Mucosa of stomach (tissue), 1 donor: ENCODE data around the gene GID8.

Experiments
- H3K27me3 ChIP-seq: one replicate; pipeline ENCODE4 v1.7.0; 2013; ENCODE audit warnings: mild to moderate bottlenecking, low read length; ENCODE audit not compliant: control insufficient read depth, insufficient read depth
- H3K36me3 ChIP-seq: one replicate; pipeline ENCODE4 v1.7.0; 2013; ENCODE audit warnings: low read length; ENCODE audit not compliant: control insufficient read depth, insufficient read depth
- H3K4me1 ChIP-seq: one replicate; pipeline ENCODE4 v1.7.0; 2013; ENCODE audit warnings: mild to moderate bottlenecking, low read length; ENCODE audit not compliant: control insufficient read depth, insufficient read depth
- H3K4me3 ChIP-seq: one replicate; pipeline ENCODE4 v1.7.0; 2013; ENCODE audit warnings: low read length
- H3K9ac ChIP-seq: one replicate; pipeline ENCODE4 v1.7.0; 2013; ENCODE audit warnings: mild to moderate bottlenecking, low read length, moderate library complexity
- H3K9me3 ChIP-seq: one replicate; pipeline ENCODE4 v1.7.0; 2013; ENCODE audit warnings: mild to moderate bottlenecking, low read length, moderate library complexity; ENCODE audit not compliant: control insufficient read depth
- donor health status: Pancreatic carcinoma.

The GID8 gene

DNA sequence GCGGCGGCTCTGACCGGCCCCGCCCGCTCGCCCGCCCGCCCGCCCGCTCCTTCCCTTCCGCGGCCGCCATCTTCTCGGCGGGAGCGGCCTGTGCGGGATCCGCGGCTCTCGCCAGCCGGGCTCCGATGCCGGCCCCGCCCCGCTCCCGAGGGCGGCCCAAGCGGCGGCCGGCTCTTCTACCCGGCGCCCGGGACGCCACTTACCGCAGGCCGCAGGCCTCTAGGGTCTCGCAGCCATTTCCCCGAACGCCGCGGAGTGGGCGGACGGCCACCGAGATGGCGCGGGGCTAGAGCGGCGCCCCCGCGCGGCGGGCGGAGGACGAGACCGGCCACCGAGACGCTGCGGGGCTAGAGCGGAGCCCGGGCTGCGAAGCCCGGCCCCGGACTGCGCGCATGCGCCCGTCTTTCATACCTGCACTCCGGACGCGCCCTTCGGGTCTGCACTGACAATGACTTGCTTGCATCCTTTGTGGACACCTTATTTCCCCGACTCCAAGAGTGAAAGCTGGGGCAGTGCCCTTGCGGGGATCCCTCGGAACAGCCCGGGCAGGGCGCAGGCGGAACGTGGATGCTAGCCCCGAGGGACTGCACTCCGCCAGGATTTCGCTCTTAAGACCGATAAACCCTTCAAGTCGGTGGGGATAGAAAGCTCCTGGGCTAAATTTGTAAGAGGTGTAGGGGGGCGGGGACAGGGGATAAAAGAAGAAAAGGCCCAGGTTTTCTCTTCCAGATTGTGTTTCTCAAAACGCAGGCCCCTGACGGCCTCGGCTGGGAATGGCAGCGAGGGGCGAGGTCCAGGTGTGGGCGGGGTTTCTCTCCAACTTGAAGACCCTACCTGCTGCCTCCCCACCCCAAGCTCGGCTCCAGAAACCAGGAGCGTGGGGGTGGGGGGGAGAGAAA, 11.5 kb upstream of the GID8 start, which contains the start of gene DIDO1:
DIDO1 (minus strand) TSS at position 277 of the 899 bp plus-strand sequence.
- H3K36me3 ChIP-seq, result no peaks in the 10 kb centered on the region
- H3K4me1 ChIP-seq, result peaks cover 48% of the 10 kb centered on the region
- H3K9ac ChIP-seq, result peak within 1 kb of the TSS; percentile 93
- H3K9me3 ChIP-seq, result no peaks in the 10 kb centered on the region
- peak within 1 kb of the TSS; percentile 60 for H3K4me3 ChIP-seq
- no peaks in the 10 kb centered on the region for H3K27me3 ChIP-seq

DNA sequence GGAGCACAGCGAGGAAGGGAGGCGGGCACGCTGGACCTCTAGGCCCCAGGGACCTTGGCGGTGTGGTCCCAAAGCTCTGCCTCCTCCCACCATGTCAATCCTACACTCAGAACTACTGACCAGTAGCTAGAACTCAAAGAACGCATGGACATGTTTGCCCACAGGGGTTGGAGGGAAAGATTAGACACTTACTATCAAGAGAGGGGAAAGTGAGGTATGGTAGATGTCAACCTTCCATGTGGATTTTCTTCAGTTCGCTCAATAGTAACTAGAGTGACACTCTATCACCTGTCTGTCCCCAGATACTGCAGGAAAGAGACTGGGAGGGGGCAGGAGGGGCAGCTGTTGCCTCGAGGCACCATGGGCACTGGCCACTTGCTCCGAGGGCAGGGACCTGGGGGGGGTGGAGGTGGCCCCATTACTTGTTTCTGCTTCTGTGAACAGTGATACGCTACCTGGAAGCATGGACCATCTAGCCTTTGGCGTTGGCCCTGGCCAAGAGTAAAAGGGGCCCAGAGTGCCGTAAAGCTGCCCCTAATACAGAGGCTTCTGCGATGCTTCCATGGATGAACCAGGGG, 10.7 kb upstream of the GID8 start:
- Histone ChIP-seq H3K4me1 (peaks cover 46% of the 10 kb centered on the region), H3K9me3 (no peaks in the 10 kb centered on the region), H3K36me3 (no peaks in the 10 kb centered on the region), H3K27me3 (no peaks in the 10 kb centered on the region), H3K4me3 (peak overlapping the region; percentile 53), H3K9ac (peak overlapping the region; percentile 93)

DNA sequence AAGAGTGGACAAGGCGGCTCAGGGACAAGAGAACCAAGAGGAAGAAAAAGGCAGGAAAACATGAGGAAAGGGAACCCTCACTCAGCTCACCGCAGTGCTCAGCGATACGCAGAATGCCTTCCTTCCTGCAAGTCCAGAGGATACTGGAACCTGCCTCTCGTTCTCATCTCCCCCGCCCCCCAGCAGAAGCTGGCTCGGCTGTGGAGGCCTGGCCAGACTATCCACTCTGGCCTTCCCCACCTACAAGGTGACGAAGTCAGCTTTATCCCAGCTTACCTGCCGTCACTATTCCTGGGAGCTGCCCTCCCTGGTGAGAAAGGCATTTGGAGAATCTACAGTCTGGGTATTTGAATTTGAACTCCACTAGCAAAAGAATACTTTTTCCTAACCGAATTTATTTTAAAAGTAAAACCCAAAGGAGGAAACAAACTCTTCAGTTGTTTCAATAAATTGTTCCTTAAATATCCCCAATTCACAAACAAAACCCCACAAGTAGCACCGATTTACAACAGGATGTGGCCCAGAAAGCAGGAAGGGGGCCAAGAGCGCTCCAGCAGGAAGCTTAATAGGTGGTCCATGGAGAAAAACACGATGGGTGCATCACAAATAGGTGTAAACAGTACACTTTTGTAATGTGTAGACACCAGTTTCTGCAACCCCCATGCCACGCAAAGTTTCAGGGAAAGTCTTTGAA, 9.6 kb upstream of the GID8 start:
- Histone ChIP-seq H3K9me3 (no peaks in the 10 kb centered on the region), H3K36me3 (no peaks in the 10 kb centered on the region), H3K4me1 (peaks cover 34% of the 10 kb centered on the region), H3K9ac (peak overlapping the region; percentile 68), H3K4me3 (peak overlapping the region; percentile 33), H3K27me3 (no peaks in the 10 kb centered on the region)

DNA sequence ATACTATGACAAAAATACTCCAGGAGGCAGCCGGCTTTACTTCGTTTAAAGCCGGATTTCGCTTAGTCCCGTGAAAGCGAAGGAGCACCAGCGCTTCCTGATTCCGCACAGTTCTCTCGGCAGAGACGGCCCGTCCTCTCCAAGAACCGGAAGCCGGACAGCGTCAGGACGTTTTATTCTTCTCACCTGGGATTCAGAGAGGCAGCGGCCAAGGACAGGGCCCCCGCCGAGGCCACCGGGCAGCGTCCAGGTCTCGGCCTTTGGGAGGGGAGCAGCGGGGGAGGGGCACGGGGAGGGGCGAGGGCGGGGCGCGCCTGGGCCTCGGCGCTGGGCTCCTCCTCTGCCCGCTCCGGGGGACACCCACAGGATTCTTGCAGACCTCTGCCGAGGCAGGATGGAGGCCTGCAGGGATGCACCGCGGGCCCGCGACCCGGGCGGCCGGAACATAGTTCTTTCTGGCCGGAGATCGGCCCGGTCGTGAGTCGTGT, 8.9 kb upstream of the GID8 start:
- H3K4me3 ChIP-seq, result peak overlapping the region; percentile 33
- no peaks in the 10 kb centered on the region for H3K9me3 ChIP-seq
- H3K9ac ChIP-seq, result peak overlapping the region; percentile 68
- H3K36me3 ChIP-seq, result no peaks in the 10 kb centered on the region
- H3K27me3 ChIP-seq, result no peaks in the 10 kb centered on the region
- H3K4me1 ChIP-seq, result peaks cover 31% of the 10 kb centered on the region

DNA sequence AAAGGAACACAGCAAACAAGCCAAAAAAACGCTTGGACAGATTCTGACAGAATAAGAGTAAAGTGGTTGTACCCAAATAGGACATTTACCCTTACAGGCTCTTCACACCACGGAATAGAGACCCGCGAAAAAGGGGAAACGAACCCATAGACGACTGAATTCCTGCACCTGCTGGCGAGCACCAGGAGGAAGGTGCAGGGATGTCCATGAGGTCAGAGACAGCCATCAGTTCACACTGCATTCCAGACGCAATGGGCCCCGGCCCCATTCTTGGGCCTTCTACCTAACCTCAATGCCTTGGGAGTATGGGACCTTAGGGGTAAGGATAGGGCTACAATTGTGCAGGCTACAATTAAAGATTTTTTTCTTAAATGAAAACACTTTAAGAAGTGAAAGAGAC, 6.5 kb upstream of the GID8 start:
- no peak overlapping the region for H3K4me3 ChIP-seq
- H3K9me3 ChIP-seq, result no peaks in the 10 kb centered on the region
- H3K36me3 ChIP-seq, result peaks cover 4% of the 10 kb centered on the region
- no peaks in the 10 kb centered on the region for H3K27me3 ChIP-seq
- peaks cover 32% of the 10 kb centered on the region for H3K4me1 ChIP-seq
- H3K9ac ChIP-seq, result no peak overlapping the region

DNA sequence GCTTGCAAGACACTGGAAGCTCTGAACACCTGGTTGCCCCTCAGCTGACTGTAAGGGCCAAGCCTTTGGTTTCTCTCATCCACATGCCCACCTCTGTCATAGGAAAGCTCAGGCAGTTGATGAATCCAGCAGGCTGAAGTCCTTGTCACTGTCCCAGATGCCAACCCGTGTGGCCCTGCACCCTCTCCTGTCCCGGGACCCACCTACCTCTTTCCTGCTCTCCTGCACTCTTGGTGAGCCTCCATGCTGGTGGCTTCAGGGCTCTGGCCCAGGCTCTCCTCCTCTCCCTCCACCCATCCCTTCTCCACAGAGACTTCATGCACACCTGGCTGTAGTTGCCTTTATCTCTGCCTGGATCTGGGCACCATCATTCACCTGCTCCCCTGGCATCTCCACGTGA, 4.0 kb upstream of the GID8 start:
- H3K9ac ChIP-seq, result no peak overlapping the region
- H3K4me1 ChIP-seq, result peaks cover 13% of the 10 kb centered on the region
- H3K9me3 ChIP-seq, result no peaks in the 10 kb centered on the region
- no peak overlapping the region for H3K4me3 ChIP-seq
- H3K27me3 ChIP-seq, result no peaks in the 10 kb centered on the region
- H3K36me3 ChIP-seq, result peaks cover 4% of the 10 kb centered on the region

DNA sequence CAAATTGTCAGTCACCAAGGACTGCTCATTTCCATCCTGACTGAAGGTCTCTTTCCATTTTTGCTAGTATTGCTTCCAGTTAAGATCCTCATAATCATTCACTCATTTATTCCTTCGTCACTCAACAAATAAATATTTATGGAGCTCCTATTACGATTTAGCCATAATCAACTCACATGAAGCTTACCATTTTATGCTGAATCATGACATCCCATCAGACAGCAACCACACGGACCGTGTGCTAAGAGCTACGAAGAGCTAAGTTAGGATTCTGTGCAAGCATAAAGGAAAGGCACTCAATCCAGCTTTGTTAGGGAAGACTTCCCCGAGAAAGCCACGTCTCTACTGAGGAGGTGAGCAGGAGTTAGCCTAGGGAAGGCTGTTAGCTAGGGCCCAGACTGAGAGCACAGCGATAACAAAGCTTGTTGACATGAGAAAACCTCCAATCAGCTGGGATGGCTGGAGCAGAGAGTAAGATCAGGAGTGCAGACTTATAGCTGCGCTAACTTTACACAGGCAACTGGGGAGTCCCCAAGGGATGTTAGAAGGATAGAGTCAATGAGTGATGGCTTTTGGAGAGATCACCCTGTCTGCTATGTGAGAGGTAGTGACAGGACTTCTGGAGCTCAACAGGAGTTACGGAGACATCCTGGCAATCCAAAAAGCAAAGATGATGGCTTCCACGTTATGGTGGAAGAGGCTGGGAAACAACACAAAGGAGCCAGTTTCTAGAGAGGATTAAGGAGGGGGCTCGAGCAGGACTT, 2.6 kb upstream of the GID8 start:
- no peak overlapping the region for H3K9ac ChIP-seq
- H3K4me3 ChIP-seq, result no peak overlapping the region
- peaks cover 23% of the 10 kb centered on the region for H3K4me1 ChIP-seq
- peaks cover 4% of the 10 kb centered on the region for H3K36me3 ChIP-seq
- no peaks in the 10 kb centered on the region for H3K27me3 ChIP-seq
- no peaks in the 10 kb centered on the region for H3K9me3 ChIP-seq

DNA sequence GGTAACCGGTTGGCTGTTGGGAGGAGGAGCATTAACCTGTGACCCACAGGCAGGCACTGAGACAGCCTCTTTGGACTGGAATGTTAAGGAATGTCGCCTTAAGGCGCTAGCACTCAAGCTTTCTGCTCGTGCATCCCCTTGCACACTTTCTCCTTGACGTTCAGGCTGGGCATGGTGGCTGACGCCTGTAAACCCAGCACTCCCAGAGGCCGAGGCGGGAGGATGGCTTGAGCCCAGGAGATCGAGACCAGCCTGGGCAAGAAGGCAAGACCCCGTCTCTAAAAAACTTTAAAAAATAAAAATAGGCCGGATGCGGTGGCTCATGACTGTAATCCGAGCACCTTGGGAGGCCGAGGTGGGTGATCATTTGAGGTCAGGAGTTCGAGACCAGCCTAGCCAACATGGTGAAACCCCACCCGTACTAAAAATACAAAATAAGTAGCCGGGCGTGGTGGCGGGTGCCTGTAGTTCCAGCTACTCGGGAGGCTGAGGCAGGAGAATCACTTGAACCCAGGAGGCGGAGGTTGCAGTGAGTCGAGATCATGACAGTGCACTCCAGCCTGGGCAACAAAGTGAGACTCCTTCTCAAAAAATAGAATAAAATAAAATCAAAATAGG, 1.9 kb upstream of the GID8 start:
- Histone ChIP-seq H3K36me3 (peaks cover 4% of the 10 kb centered on the region), H3K4me1 (peaks cover 23% of the 10 kb centered on the region), H3K27me3 (no peaks in the 10 kb centered on the region), H3K9ac (peak overlapping the region; percentile 17), H3K4me3 (no peak overlapping the region), H3K9me3 (no peaks in the 10 kb centered on the region)

DNA sequence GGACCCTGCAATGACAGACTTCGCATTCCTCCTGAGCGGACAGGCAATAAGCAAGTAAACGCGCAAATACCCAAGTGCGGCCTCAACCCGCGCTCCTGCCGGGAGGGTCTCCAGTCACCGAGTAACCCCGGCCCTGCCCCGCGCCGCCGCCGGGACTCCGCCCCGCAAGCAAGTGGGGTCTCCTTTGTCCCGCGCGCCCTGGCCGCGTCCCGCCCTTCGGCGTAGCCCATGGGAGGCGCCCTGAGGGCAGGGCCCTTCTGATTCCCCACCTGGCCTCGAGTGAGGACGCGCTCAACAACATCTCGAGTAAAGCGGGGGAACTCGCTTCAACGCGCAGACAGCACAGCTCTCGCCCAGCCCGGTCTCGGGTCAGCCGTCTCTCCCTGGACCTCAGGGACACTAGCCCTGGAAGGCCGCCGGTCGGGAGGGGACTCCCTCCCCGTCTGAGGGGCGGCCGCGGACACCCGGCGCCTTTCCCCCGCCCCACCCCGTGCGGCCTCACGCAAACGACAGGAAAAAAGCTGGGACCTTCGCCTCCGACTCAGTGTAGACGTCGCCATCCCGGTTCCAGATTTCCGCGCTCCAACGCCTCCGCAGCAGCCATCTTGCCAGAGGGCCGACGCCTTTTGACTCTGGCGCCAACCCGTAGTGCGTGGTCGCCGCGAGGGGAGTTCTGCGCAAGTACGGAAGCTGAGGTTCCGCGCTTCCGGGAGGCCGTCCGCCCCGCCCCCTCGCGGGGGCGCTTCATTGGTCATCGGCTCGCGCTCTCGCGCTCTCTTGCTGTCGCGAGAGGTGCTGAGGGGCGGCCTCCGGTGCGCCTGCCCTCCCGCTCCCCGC, 461 bp upstream of the GID8 start:
- Histone ChIP-seq H3K9ac (peak overlapping the region; percentile 97), H3K36me3 (peaks cover 4% of the 10 kb centered on the region)

DNA sequence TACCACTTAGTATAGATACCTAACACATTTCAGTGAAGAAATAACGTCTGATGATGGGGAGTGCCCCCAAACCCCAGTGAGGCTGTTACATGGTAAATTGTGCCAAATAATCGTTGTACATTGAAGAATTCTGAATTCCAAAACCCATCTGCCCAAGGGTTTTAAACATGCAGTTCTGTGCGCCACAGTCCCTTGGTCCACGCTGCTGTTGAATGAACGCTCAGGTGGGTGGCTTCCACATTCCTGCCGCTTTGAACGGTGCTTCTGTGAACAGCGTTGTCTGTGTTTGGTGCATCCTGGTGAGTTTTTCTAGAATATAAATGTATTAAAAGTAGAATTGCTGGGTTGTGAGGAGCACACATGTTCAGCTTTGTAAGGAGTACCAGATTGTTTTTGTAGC, 2.9 kb downstream of the GID8 start:
- Histone ChIP-seq H3K9ac (no peak overlapping the region), H3K27me3 (no peaks in the 10 kb centered on the region), H3K4me1 (peaks cover 13% of the 10 kb centered on the region), H3K9me3 (no peaks in the 10 kb centered on the region), H3K4me3 (no peak overlapping the region), H3K36me3 (peaks cover 7% of the 10 kb centered on the region)

More for the DNA sequence above, 461 bp upstream of the GID8 start:
- no peaks in the 10 kb centered on the region for H3K27me3 ChIP-seq
- H3K4me1 ChIP-seq, result peaks cover 23% of the 10 kb centered on the region
- H3K9me3 ChIP-seq, result no peaks in the 10 kb centered on the region
- H3K4me3 ChIP-seq, result peak overlapping the region; percentile 94
